Natural killer cell (primary cell): ENCODE measurements around the gene PFDN2. TPM values are rescaled to one million over a fixed set of nuclear protein-coding genes. Genes with fewer than 3 reads are reported as not detected.

Source experiments
- ATAC-seq, 3 donors: fragments of 150-1000 bp in 2 of 3; fragments of 200-7000 bp in 1 of 3; cut with Tn5 transposase; 1 replicate in 1 of 3; 2 replicates in 2 of 3; pipeline ENCODE4 v1.10.0; 2021; ENCODE audit warnings: mild to moderate bottlenecking in 2 of 3, moderate library complexity in 2 of 3
- DNase-seq, 2 donors: peaks; one replicate each; pipeline versions ENCODE4 v3.0.0 to v3.0.0-alpha.2; 2013 to 2021; ENCODE audit warnings: mixed read lengths in 1 of 2
- H3K27ac ChIP-seq: one replicate; pipeline ENCODE4 v1.5.1; 2013; ENCODE audit warnings: mild to moderate bottlenecking, low read length
- H3K27me3 ChIP-seq: one replicate; pipeline ENCODE4 v1.6.1; 2013; ENCODE audit warnings: low read length; ENCODE audit not compliant: control insufficient read depth, insufficient read depth
- H3K36me3 ChIP-seq: one replicate; pipeline ENCODE4 v1.6.1; 2013; ENCODE audit warnings: low read length; ENCODE audit not compliant: control insufficient read depth, insufficient read depth
- H3K4me1 ChIP-seq: one replicate; pipeline ENCODE4 v1.6.1; 2013; ENCODE audit warnings: low read length; ENCODE audit not compliant: control insufficient read depth, insufficient read depth
- H3K4me3 ChIP-seq: one replicate; pipeline ENCODE4 v1.5.1; 2013; ENCODE audit warnings: low read length
- H3K9me3 ChIP-seq: one replicate; pipeline ENCODE4 v1.6.1; 2013; ENCODE audit warnings: low read length; ENCODE audit not compliant: control insufficient read depth, insufficient read depth
- H3K27ac Mint-ChIP-seq, 2 donors: one replicate each; pipeline ENCODE4 v1.8.0; 2022; ENCODE audit warnings: mild to moderate bottlenecking in 2 of 2, mixed read lengths in 2 of 2, moderate library complexity in 1 of 2
- H3K27me3 Mint-ChIP-seq, 2 donors: one replicate each; pipeline ENCODE4 v1.8.0; 2022; ENCODE audit warnings: low read depth in 2 of 2, mixed read lengths in 2 of 2
- H3K36me3 Mint-ChIP-seq: one replicate; pipeline ENCODE4 v1.8.0; 2022; ENCODE audit warnings: mixed read lengths
- H3K4me1 Mint-ChIP-seq, 2 donors: one replicate each; pipeline ENCODE4 v1.8.0; 2022; ENCODE audit warnings: mixed read lengths in 2 of 2
- H3K4me3 Mint-ChIP-seq: one replicate; pipeline ENCODE4 v1.8.0; 2022; ENCODE audit warnings: mild to moderate bottlenecking, moderate library complexity, mixed read lengths
- H3K9me3 Mint-ChIP-seq, 2 donors: one replicate each; pipeline ENCODE4 v1.8.0; 2022; ENCODE audit warnings: mixed read lengths in 2 of 2
- CTCF ChIP-seq: fragments of 200-600 bp; IDR thresholded peaks from one replicate; pipeline ENCODE4 v1.8.0; 2022; ENCODE audit warnings: antibody characterized with exemption
- WGBS: methylation state at CpG from one replicate; pipeline ENCODE4 v1.1.7; 2013; ENCODE audit warnings: missing lambda C conversion rate; ENCODE audit not compliant: insufficient coverage; 5-methylcytosine and 5-hydroxymethylcytosine counted together
- intact Hi-C: fragments of 100-400 bp; cut with micrococcal nuclease; formaldehyde crosslinking; loops from one replicate; pipeline ENCODE4 v1.14.2; 2022
- total RNA-seq, 4 donors: library from RNA; stranded (reverse); fragments of 120-200 nt in 1 of 4; gene quantifications; one replicate each; pipeline versions ENCODE4 v1.2.3 to v1.2.4, GENCODE V29; 2013 to 2022

PFDN2 gene
- total RNA-seq, 3 donors from 2014 or later (not counting 1 experiment from before 2014, with no cell fraction given), result 31.6 to 40.0 (median 35.0) TPM

- no peaks in the 10 kb centered on the region for H3K27me3 Mint-ChIP-seq
- no peaks in the 10 kb centered on the region for H3K9me3 Mint-ChIP-seq
- peaks cover 33 to 50% of the 10 kb centered on the region in 2 donors for H3K4me1 Mint-ChIP-seq
- intact Hi-C loops, result no loop called here
- no peak overlapping the region for H3K4me3 Mint-ChIP-seq
- H3K27ac Mint-ChIP-seq, result no peak overlapping the region
- peaks cover 16% of the 10 kb centered on the region for H3K36me3 ChIP-seq
- ATAC-seq (no peak), DNase-seq (no peak)
- no peak overlapping the region for H3K4me3 ChIP-seq
- TF ChIP-seq CTCF, result no peak
- no peak overlapping the region for H3K27ac ChIP-seq
- H3K36me3 Mint-ChIP-seq, result peaks cover 8% of the 10 kb centered on the region
- no peaks in the 10 kb centered on the region for H3K9me3 ChIP-seq
- WGBS, result 100% methylated on average over 1 of the region's 1 CpG
- no peaks in the 10 kb centered on the region for H3K27me3 ChIP-seq
- H3K4me1 ChIP-seq, result peaks cover 21% of the 10 kb centered on the region
Observed at GRCh38 chr1:161130266-161130665, 12.4 kb upstream of the PFDN2 start.

- Histone ChIP-seq H3K36me3 (peaks cover 22% of the 10 kb centered on the region), H3K4me1 (peaks cover 17% of the 10 kb centered on the region), H3K9me3 (no peaks in the 10 kb centered on the region), H3K27me3 (no peaks in the 10 kb centered on the region), H3K4me3 (no peak overlapping the region), H3K27ac (no peak overlapping the region)
- ATAC-seq (no peak), DNase-seq (no peak)
- Mint-ChIP-seq H3K27me3 (no peaks in the 10 kb centered on the region), H3K36me3 (peaks cover 8% of the 10 kb centered on the region), H3K4me1 (peaks cover 33 to 46% of the 10 kb centered on the region in 2 donors), H3K4me3 (no peak overlapping the region), H3K27ac (no peak overlapping the region), H3K9me3 (no peaks in the 10 kb centered on the region)
- intact Hi-C loops, result no loop called here
- 89% methylated on average over 3 of the region's 4 CpGs for WGBS
- TF ChIP-seq CTCF, result no peak
Observed at GRCh38 chr1:161128591-161129420, 11.0 kb upstream of the PFDN2 start.

- Histone ChIP-seq H3K27me3 (no peaks in the 10 kb centered on the region), H3K4me1 (peaks cover 9% of the 10 kb centered on the region), H3K9me3 (no peaks in the 10 kb centered on the region), H3K27ac (no peak overlapping the region), H3K36me3 (peaks cover 31% of the 10 kb centered on the region), H3K4me3 (no peak overlapping the region)
- Mint-ChIP-seq H3K27ac (peak overlapping the region; percentile 11 to 22), H3K4me1 (peaks cover 33 to 46% of the 10 kb centered on the region in 2 donors), H3K4me3 (no peak overlapping the region), H3K9me3 (no peaks in the 10 kb centered on the region), H3K27me3 (no peaks in the 10 kb centered on the region), H3K36me3 (peaks cover 8% of the 10 kb centered on the region)
- ATAC-seq (no peak), DNase-seq (no peak)
- intact Hi-C loops, result no loop called here
- 88% methylated on average over 1 of the region's 2 CpGs for WGBS
- no peak for TF ChIP-seq CTCF
Observed at GRCh38 chr1:161127649-161128048, 9.8 kb upstream of the PFDN2 start.

GRCh38 chr1:161122967-161123366, 5.1 kb upstream of the PFDN2 start:
- Mint-ChIP-seq H3K4me3 (no peak overlapping the region), H3K36me3 (peaks cover 15% of the 10 kb centered on the region), H3K27me3 (no peaks in the 10 kb centered on the region), H3K9me3 (no peaks in the 10 kb centered on the region), H3K27ac (no peak overlapping the region), H3K4me1 (peaks cover 36 to 44% of the 10 kb centered on the region in 2 donors)
- 97% methylated on average over 6 of the region's 6 CpGs for WGBS
- H3K4me3 ChIP-seq, result no peak overlapping the region
- H3K36me3 ChIP-seq, result peaks cover 54% of the 10 kb centered on the region
- peaks cover 20% of the 10 kb centered on the region for H3K4me1 ChIP-seq
- no peaks in the 10 kb centered on the region for H3K9me3 ChIP-seq
- ATAC-seq (no peak), DNase-seq (no peak)
- H3K27me3 ChIP-seq, result no peaks in the 10 kb centered on the region
- intact Hi-C loops, result no loop called here
- TF ChIP-seq CTCF, result no peak
- H3K27ac ChIP-seq, result no peak overlapping the region
